SK-N-MC (cell line): ENCODE data around the gene VPS37C.

Experiments
- EZH2 ChIP-seq: fragments of 200-600 bp; sonication (generic); IDR thresholded peaks from one replicate; pipeline ENCODE4 v1.6.1; 2017; ENCODE audit warnings: antibody characterized with exemption
- FOXP2 ChIP-seq: optimal IDR thresholded peaks from 2 replicates; pipeline ENCODE3; 2011; ENCODE audit warnings: mild to moderate bottlenecking, moderate library complexity; ENCODE audit not compliant: insufficient read depth; ENCODE audit errors: extremely low read length, control extremely low read depth
- POLR2AphosphoS5 ChIP-seq: IDR thresholded peaks from 2 replicates; pipeline ENCODE4 v1.6.1; 2012; ENCODE audit warnings: mild to moderate bottlenecking, low read depth, low read length, borderline replicate concordance

DNA sequence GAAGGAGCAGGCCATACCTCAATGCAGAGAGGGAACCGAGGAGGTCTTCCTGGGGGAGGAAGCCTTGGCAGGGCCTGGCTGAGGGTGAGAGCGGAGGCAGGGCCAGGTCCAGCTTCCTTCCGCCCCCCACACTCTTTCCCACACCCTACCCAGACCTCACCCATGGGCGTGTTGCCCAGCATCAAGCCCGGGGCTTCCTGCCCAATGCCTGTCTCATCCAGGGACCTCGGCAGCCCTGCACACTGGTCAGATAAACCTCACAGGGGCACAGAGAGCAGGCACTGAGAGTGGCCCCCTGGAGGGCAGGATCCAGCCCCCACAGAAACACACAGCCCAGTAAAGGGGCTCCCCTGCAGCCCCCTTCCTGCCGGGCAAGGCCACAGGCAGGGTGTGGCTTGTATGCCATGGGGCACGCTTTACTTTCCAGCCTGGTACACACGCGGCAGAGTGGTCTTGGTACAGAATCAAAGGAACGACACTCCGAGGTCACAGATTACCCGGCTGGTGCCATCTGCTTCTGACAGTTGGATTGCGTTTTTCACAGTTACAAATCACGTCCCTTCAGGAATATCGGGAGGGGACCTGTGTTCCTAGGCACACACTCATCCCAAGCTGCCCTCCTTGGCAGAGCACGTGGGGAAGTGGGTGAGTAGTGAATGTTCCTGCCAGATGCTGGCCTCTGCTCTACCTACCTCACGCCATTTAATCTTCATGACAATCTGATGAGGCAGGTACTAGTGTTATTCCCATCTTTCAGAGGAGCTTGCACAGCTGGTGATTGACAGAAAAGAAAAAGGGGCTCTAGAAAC lies 79.0 kb downstream of the VPS37C start:
- no peak for TF ChIP-seq EZH2
- no peak for TF ChIP-seq POLR2AphosphoS5
- no peak for TF ChIP-seq FOXP2
